ENCODE results near the gene GOLGA2. TPM values are rescaled to one million over a fixed set of nuclear protein-coding genes. Genes with fewer than 3 reads are reported as not detected.

GOLGA2 gene
- total RNA-seq, 6 donors from 2014 or later = 78.4 to 138 (median 93.8) TPM

DNA sequence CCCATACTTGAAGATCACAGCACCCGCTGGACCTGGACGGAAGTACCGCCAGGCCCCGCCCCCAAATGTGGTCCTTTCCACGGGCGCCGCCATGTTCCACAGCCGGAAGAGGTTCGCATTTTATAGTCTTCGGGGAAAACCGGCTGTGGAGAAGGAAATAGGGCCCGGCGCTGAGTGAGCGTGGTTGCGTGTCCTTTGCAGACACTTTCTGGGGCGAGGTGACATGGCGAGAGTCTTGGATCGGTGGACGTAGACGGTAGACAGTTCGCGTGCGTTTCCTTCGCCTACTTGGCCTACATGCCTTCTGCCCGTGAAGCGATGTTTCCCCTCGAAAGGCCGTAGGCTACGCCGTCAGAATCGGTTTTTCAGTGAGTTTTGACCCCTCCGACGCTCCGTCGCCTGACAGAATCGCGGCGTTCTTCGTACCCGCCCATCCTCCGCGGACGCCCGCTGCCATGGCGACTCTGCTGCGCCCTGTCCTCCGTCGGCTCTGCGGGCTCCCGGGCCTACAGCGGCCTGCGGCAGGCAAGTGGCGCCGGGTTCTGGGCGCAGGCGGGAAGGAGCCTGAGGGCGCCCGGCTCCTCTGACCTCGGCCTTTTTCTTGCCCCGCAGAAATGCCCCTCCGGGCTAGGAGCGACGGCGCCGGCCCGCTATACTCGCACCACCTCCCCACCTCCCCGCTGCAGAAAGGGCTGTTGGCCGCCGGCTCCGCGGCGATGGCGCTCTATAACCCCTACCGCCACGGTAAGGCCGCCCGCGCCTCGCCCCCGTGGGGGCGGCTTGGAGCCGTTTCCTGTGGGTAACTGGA is 46.8 kb upstream of the GOLGA2 start, which contains the start of the genes COQ4 and TRUB2:
Gene COQ4, plus strand, starts transcription at position 436 of the 808 bp plus-strand sequence. Its CDS starts 20 bp downstream, at position 456.
Gene TRUB2, minus strand, starts transcription at position 44 of the 808 bp plus-strand sequence. Its CDS starts 39 bp downstream, at position 5.
- DNase-seq (peak; percentile 94 to 95), ATAC-seq (ENCODE audit: low FRiP score in 2 of 2) (peak; percentile 98)
- Histone ChIP-seq H3K9me3 (no peaks in the 10 kb centered on the region), H3K4me1 (peaks cover 19 to 33% (median 22%) of the 10 kb centered on the region in 4 donors), H3K36me3 (peaks cover 0 to 43% (median 17%) of the 10 kb centered on the region in 4 donors), H3K27me3 (no peaks in the 10 kb centered on the region), H3K27ac (peak within 1 kb of the TSS; percentile 83 to 92 (median 89)), H3K4me3 (peak within 1 kb of the TSS; percentile 66 to 100 (median 90))
- TF ChIP-seq POLR2AphosphoS5 (IDR thresholded peaks at IDR 0.05) (peak in 1 of 2 donors; percentile 80), EP300 (IDR thresholded peaks at IDR 0.05) (peak in 1 of 4 donors; percentile 69), POLR2A (IDR thresholded peaks at IDR 0.05) (peak in 3 of 4 donors; percentile 27 to 39 (median 31))
- TF ChIP-seq, protein P1, sequence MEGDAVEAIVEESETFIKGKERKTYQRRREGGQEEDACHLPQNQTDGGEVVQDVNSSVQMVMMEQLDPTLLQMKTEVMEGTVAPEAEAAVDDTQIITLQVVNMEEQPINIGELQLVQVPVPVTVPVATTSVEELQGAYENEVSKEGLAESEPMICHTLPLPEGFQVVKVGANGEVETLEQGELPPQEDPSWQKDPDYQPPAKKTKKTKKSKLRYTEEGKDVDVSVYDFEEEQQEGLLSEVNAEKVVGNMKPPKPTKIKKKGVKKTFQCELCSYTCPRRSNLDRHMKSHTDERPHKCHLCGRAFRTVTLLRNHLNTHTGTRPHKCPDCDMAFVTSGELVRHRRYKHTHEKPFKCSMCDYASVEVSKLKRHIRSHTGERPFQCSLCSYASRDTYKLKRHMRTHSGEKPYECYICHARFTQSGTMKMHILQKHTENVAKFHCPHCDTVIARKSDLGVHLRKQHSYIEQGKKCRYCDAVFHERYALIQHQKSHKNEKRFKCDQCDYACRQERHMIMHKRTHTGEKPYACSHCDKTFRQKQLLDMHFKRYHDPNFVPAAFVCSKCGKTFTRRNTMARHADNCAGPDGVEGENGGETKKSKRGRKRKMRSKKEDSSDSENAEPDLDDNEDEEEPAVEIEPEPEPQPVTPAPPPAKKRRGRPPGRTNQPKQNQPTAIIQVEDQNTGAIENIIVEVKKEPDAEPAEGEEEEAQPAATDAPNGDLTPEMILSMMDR (IDR thresholded peaks at IDR 0.05) = peak in 2 of 6 experiments; percentile 8 to 22
- WGBS, 2 donors = 0% methylated on average over 38 to 48 of the region's 83 CpGs

DNA sequence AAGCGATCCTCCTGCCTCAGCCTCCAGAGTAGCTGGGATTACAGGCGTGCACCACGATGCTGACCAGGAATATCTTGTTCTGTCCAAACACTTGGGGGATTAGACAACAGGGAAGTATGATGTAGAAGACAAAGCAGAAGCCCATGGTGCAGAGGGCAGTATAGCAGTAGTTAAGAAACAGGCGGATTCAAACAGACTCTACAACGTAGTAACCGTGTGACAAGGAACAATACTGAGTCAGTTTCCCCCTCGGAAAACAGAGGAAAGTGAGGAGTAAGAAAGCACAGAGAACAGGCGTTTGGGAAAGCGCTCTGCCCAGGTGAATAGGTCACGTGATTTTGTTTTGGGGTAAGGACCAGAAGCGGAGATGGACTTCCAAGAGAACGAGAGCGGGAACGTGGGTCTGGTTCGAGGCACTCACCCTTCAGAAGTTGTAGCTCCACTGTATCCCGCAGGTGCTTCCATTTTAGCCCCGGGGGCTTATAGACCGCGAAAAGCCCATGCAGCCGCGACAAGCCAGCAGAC is 46.1 kb upstream of the GOLGA2 start:
- H3K36me3 ChIP-seq = peaks cover 0 to 43% (median 16%) of the 10 kb centered on the region in 4 donors
- peak overlapping the region; percentile 66 to 100 (median 90) for H3K4me3 ChIP-seq
- WGBS, 2 donors = 2% methylated on average over 20 to 21 of the region's 21 CpGs
- no peak for TF ChIP-seq EP300 (IDR thresholded peaks at IDR 0.05)
- TF ChIP-seq, protein P1 (IDR thresholded peaks at IDR 0.05) = no peak
- no peak for TF ChIP-seq POLR2AphosphoS5 (IDR thresholded peaks at IDR 0.05)
- no peak for TF ChIP-seq POLR2A (IDR thresholded peaks at IDR 0.05)
- ATAC-seq (ENCODE audit: low FRiP score in 2 of 2) (no peak), DNase-seq (no peak)
- peaks cover 19 to 33% (median 22%) of the 10 kb centered on the region in 4 donors for H3K4me1 ChIP-seq
- peak overlapping the region; percentile 83 to 92 (median 89) for H3K27ac ChIP-seq
- H3K27me3 ChIP-seq = no peaks in the 10 kb centered on the region
- no peaks in the 10 kb centered on the region for H3K9me3 ChIP-seq

DNA sequence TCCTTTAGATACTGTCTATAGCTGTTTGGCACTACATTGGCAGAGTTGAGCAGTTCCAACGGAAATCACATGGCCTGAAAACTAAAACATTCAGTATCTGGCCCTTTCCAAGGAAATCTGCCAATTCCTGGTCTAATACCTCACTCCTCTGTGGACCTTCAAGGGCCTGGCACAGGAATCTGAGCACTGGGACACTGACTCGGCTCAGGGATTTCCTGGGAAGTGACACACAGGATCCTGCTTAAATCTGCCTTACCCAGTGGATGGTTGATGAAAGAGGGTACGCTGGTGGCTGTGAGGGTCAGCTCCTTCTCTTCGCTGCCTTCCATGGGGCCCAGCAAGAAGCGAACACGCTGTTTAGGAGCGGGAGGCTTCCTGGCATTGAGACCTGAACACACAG is 45.5 kb upstream of the GOLGA2 start:
- Histone ChIP-seq H3K4me1 (peaks cover 19 to 33% (median 22%) of the 10 kb centered on the region in 4 donors), H3K9me3 (no peaks in the 10 kb centered on the region), H3K27ac (peak overlapping the region in 1 of 4 donors; percentile 89), H3K27me3 (no peaks in the 10 kb centered on the region), H3K36me3 (peaks cover 0 to 43% (median 18%) of the 10 kb centered on the region in 4 donors), H3K4me3 (peak overlapping the region in 3 of 4 donors; percentile 66 to 95 (median 85))
- ATAC-seq (ENCODE audit: low FRiP score in 2 of 2) = no peak
- 79 to 84% methylated on average over 7 of the region's 7 CpGs for WGBS, 2 donors
- no peak for DNase-seq
- TF ChIP-seq, protein P1 (IDR thresholded peaks at IDR 0.05) = no peak
- TF ChIP-seq POLR2AphosphoS5 (IDR thresholded peaks at IDR 0.05) (no peak), EP300 (IDR thresholded peaks at IDR 0.05) (no peak), POLR2A (IDR thresholded peaks at IDR 0.05) (no peak)

DNA sequence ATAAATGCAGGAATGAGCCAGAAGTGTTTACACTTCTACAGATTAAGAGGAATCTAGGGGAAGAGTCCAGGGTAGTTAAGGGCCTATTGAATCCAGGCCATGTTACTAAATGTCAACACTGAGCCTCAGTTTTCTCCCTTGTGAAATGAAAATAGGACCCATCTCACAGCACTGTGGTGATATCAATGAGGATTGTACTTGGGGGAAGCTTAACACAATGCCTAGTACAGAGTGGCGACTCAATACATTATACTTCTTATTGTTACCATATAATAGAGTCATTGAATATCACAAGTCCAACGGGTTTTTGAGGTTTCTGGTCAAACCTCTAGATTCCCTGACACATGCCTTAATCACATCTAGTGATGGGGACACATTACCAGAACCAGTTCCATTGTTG is 41.8 kb upstream of the GOLGA2 start:
- DNase-seq = no peak
- Histone ChIP-seq H3K27me3 (no peaks in the 10 kb centered on the region), H3K9me3 (no peaks in the 10 kb centered on the region), H3K4me1 (peaks cover 8 to 12% (median 9%) of the 10 kb centered on the region in 4 donors), H3K36me3 (peaks cover 0 to 58% (median 28%) of the 10 kb centered on the region in 4 donors), H3K27ac (no peak overlapping the region), H3K4me3 (no peak overlapping the region)
- no peak for TF ChIP-seq POLR2AphosphoS5 (IDR thresholded peaks at IDR 0.05)
- no peak for TF ChIP-seq EP300 (IDR thresholded peaks at IDR 0.05)
- no peak for TF ChIP-seq POLR2A (IDR thresholded peaks at IDR 0.05)
- TF ChIP-seq, protein P1 (IDR thresholded peaks at IDR 0.05) = no peak
- 65 to 95% methylated on average over 2 of the region's 2 CpGs for WGBS, 2 donors
- ATAC-seq (ENCODE audit: low FRiP score in 2 of 2) = no peak

All from upper lobe of left lung (tissue), 6 donors.